HG03378 (cell line): ENCODE data around the gene PDE4B.
"Not testable (repeated sequence)": the region's sequence is repeated elsewhere in the genome, so short reads cannot be mapped to it uniquely, and the experiment has no call there.

Experiments
- ATAC-seq: cut with Tn5 transposase; IDR thresholded peaks from one replicate; pipeline ENCODE4 v1.9.1; 2021; ENCODE audit warnings: mild to moderate bottlenecking, moderate library complexity; ENCODE audit not compliant: unreplicated experiment

The PDE4B gene

DNA sequence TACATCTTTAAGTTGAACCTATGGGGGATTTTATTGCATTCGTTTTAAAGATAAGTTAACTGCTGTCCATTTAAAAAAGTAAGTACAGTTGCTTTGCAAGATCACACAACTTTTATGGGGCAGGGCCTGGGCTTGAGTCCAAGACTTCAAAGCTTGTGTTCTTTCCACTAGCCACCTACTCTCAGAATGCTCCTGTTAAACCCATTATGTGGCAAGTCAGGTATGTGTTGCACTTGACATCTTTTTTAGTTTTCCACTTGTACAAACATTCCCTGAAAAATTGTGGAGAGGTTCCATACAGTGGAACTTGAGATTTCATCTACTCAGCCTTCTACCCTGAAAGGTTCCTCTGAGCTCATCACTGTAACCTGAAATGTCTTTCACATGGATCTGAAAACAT lies 505.8 kb downstream of the PDE4B start:
- no peak for ATAC-seq

DNA sequence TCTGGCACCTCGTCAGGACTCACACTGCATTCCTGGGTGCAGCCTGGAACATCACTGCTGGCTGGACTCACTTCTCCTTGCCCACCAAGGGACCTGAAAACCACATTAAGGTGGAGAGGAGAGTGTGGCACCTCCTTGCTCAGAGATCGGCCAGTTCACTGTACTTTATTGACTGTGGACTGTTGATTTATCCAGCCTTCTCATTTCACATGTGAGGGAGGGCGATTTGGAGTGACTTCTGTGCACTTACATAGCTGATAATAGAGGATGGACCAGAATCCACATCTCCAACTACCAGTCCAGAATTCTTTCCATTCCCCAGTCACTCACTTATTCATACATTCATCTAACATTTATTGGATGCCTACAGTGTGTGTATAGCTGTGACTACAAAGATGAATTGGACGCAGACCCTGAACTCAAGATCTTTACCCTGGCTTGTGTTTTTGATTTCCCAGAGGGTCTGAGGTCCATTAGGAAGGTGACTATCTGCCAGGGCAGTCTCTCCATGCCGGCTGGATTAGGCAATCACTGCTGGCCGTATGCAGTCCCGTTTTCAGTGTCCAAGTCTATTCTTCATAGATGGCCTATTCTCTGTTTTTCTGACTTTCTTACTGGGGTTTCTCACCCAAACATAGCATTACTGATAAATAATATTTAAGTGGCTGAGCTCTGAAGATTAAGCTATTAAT lies 507.7 kb downstream of the PDE4B start:
- ATAC-seq: no peak

DNA sequence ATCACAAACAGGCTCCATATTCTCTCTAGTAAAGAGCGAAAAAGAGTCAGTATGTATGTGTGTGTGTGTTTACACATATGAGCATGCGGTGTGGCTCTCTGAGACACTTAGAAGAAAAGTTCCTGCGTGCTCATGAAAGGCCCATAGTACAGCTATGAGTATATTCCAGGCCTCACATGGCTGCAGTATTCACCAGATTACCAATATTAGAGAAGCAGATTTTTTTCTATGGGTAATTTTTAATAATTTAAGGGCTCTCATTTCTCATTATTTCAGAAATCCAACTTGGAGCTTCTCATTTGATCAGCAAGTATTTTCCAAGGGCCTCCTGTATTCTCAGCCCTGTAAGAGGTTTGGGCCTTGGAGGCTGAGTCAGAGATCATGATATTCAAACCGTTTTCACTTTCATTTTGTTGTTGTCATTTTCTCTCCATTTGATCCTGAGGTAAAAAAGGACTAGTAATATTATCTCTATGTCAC lies 508.3 kb downstream of the PDE4B start:
- ATAC-seq: peak; percentile 88

DNA sequence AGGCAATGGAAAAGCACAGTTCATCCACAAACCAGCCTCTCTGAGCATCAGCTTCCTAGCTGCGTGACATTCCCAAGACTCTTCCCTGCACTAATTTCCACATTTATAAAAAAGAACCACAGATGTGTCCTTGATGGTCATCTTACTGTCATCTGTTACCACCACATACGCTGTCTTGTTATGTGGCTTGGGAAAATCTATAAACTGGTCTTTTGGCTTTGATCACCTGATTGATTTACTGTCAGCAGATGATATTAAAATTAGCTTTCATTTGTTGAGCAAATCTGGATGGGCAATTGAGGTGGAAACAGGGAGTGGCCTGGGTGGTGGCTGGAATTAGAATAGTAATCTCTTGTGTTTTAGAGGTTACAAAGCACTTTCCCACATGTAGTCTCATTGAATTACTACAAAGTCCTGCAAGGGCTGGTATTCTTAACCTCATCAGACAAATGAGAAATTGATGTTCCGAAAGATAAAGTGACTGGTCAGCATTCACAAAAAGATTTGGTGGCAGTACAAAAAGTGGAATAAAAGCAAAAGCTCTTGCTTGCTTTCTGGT lies 509.6 kb downstream of the PDE4B start:
- no peak for ATAC-seq

DNA sequence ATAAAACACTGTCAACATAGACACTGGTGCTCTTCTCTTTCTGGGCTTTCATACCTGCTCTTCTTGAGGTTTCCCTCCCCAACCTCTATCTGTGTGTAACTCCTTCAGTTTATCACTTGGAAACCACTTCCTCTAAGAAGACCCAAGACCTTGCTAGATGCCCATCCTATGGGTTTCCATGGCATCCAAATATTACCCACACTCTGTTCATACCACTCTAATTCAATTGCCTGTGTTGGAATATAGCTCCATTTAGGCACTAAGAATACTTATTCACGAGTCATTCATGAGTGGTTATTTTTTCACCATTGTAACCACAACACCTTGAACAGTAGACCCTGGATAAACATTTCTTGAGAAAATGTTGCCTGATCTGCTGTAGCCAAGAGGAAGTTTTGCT lies 510.1 kb downstream of the PDE4B start:
- no peak for ATAC-seq

DNA sequence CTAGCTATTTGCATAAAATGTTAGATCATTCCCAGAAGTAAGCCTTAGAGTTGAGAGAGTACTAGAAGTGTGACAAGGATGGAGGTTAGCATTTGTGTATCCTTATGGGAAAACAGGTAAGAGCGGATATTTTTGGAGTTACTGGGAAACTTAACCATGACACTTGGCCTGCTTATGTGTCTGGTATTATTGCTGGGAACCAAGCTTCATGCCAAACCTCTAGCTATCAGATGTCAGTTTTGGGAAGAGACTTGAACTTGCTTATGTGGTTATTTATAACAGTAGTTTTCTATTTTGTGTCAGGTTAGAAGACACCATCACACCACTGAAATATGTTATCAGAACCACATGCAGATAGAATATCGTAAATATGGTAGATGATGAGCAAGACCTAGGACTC lies 511.0 kb downstream of the PDE4B start:
- no peak for ATAC-seq

DNA sequence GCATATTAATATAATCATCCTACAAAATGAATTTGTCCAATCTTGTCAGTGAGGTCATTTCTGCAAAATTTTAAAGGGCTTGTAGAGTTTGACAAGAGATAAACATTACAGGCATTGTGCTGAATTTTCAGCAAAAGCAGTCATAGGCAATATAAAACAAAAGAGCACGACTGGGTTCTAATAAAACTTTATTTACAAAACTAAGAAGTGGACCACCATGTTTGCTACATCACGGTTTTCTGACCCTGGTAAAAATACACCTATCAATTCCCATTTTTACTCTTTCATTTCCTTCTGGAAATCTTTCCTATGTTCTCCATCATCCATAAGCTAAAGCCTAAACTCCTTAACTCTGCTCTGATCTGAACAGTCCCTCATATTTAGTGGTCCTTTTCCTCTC lies 511.4 kb downstream of the PDE4B start:
- ATAC-seq: no peak

DNA sequence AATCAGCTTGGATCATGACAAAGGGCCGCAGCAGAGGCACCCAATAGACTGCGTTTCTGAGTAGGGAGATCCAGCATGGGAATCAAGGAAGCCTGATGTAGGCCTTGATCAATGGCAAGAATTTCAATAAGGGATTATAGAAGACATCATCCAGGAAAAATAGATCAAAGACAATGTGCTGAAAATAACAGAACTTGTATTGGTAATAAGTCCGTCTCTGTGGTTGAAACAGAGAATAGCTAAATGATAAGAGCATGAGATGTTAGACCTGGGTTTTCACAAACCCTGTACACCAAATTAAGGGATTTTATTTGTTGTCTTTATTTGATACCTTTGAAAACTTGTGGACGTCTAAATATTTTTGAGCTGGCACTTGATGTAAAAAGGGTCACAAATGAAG lies 513.2 kb downstream of the PDE4B start:
- no peak for ATAC-seq

DNA sequence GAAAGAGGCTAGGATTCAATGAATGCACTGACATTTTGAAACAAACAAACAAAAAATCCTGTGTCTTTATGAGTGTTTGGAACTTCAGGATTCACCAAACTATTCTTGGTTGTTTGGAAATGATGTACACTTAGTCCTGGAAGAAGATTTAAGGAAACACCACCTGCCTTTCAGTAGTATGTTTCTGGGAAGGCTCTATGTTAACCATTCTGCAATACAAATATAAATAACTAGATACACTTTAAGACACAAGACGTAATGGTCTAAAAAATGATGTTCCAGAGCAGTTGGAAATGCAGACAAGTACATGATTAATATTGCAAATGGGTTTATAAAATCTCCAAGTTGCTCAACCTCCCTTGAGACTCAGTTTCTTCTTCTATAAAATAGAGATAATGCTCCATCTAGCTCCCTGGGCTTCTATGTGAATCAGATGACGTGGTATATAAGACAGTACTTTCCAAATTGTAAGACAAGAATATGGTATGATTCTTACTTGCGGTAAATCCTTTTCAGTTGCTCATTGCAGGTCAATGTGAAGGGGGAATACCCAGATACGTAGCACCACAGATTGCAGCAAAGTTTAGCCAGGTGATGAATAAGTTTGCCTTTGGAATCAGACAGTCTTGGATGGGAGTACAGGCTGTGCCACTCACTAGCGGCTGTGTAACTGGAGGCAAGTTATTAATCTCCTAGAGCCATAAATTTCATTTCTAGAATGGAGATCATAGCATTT lies 516.5 kb downstream of the PDE4B start:
- ATAC-seq: no peak

DNA sequence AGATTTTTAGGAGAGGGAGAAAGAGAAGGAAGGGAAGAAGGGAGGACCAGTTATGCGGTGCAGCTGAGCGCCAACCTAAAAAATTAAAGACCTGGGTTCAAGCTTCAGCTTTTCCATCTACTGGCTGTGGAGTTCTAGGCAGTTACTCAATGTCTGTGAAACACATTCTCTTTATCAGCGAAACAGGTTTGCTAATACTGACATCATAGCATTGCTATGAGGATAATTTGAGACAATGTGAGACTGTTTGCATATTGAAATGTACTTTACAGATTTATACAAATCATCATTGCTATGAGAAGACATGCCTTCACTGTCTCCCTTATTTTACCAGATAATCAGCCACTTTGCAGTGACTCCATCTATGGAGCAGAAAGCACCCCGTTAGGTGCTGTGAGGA lies 518.4 kb downstream of the PDE4B start:
- ATAC-seq: no peak

DNA sequence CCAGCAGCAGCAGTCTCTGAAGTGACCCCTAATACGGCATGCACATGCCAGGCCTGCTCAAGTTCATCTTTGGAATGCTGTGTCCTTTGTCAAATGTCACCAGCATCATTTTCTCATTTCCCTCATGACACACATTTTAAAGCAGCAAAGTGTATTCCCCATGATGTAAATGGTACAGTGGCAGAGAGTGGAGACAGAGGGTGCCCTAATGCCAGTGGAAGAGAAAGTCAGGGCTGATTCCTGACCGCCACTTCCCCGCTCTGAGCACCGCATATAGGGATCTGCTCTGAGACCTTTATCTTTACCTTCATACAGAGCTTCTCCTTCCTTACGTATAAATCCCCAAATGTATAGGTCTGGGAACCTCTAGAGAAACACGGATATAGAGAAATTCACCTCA lies 518.9 kb downstream of the PDE4B start:
- ATAC-seq: no peak

DNA sequence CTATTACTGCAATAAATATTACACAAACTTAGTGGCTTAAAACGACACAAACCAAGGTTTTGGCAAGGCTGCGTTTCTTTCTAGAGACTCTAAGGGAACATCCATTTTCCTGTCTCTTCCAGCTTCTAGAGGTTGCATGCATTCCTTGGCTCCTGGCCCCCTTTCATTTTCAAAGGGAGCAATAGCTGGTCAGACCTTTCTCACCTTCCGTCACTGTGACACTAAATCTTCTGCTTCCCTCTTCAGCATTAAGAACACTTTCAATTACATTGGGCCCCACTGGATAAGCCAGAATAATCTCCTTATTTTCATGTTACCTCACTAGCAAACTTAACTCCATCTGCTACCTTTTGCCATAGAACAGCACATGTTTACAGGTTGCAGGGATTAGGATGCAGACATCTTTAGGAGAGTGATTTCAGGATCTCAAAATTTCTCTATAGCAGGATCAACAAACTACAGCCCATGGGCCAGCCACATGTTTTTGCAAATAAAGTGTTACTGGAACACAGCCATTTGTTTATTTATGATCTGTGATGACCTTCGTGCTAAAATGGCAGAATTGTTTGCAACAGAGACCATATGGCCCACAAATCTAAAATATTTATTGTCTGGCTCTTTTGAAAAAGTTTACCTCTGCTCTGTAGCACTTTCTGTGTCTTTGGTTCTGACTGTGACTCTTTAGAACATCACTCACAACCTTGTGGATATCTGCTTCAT lies 519.7 kb downstream of the PDE4B start:
- no peak for ATAC-seq

DNA sequence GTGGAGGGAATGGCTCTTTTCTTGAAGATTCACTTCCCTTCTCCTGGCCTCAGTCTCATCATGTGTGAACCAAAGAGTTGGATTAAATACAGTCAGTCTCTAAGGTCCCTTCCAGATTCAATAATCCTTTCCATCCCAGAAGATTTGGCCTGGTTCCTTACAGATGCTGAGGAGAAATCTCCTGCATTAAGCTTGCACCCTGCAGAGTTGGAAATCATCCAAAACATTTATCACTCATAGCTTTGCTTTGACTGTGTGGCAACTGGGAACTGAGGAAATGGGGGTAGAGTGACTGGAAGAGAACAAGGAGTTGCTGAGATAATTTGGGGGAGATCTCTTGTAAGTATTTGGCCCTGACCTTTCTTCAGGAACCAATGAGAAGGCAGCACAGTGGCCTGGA lies 520.7 kb downstream of the PDE4B start:
- ATAC-seq: no peak

DNA sequence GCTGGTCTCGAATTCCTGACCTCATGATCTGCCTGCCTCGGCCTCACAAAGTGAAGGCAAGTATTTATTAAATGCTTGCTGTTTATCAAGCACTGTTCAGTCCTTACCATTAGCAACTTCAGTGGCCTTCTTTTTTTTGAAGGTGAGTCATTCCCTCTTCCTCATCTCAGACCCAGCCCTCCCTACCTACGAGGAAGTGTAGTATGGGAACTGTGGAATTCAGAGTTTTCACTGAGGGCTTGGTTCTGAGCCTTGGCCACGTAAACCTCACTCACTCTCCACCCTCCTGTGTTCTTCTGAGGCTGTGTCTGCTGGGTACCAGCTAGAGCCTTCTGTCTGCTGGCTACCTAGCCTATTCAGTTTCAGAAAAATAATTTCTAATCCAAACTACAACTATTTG lies 523.0 kb downstream of the PDE4B start:
- no peak for ATAC-seq

DNA sequence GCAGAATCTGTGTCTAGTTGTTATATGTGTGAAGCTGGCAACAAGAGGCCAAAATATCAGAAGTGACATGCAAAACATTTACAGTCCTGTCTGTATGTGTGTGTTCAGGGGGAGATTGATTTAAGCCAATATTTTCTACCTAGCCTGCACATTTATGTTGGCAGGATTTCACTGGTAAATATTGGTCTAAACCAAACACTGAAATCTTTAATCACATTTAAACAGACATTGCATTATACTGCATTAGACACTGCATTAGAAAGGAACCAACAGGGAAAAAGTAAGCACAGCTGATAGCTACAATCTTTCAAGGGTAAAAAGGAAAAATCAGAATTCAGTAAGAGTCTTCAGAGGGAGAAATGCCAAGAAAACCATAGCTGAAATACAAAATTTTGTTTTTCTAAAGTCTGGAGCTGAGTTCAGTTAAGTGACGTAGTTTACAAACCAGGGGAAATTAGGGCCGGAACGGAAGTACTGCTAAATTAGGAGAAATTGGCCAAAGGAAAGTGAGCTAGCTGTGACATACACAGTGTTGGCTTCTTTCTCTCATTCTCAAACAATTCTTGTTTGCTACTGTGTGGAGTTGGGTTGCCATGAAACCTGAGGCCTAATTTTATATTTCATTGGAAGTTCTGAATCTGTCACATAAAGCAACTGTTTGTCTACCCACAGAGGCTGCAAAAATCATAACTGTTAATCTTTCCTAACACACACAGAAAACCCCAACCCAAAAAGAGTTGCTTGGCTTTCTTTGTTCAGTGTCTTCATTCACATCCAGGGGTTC lies 524.0 kb downstream of the PDE4B start:
- ATAC-seq: no peak

DNA sequence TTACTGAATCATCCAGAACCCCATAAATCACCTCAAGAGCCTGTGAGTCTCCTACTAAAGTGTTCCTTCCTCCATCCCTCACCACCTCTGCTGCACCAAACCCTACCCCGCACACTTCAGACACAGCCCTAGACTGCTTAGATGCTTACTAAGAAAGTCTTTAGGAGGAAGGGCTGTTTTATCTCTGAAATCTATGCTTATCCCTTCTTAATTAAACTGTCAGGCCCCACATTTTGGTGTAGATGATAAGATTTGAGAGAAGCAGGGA lies 524.5 kb downstream of the PDE4B start:
- no peak for ATAC-seq

DNA sequence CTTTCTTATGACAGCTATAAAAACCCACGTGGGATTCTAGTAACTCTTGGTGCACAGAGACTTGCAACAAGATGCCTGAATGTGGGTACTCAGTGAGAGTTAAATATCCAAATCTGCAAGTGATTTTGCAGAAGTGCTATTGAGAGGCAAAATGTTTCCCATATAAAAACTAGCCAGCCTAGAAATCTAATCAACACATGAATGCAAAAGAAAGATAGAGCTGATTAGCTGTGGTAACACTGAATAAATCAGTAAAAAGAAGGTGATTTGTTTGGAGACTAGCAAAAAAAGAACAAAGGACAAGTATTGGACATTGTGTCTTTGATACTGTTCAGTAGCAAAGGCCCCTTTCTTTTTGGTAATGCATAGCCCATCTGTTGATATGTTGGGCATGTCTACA lies 527.5 kb downstream of the PDE4B start:
- ATAC-seq: no peak

DNA sequence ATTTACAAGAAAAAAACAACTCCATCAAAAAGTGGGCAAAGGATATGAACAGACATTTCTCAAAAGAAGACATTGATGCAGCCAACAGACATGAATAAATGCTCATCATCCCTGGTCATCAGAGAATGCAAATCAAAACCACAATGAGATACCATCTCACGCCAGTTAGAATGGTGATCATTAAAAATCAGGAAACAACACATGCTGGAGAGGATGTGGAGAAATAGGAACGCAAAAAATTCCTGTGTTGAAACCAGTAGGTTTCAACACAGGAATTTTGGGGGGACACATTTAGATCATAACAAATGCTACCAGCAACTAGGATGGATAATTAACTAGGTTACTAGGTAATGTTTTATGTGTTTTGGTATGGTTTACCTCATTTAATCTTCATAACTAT lies 529.8 kb downstream of the PDE4B start:
- ATAC-seq: not testable (repeated sequence)

DNA sequence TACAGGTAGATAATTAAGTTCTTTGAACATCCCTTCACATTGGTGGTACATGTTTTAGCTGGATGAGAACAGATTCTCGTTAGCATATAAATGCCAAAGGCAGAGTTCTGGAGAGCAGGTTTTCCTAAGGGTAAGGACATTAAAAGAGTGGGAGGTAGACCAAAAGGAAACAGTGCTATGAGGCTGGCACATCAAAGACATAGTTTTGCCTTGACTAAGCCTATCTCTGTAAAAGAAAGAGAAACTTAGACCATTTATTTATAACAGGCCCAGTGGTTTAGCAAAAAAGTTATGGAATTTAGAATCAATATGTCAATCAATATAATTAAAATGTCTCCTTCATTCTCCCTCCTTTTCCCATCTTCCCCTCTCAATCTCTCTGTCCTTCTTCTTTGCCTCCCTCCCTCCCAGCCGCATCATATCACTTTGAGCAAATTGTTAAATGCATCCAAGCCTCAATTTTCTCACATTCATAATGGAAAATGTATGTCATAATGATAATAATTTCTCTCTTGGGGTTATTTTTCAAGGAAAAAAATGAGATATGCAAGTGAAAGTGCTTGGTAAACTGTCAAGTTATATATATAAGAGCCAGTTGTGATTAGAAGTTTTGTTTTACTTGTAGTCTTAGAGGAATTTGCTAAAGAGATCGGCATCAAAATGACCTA lies 531.4 kb downstream of the PDE4B start:
- no peak for ATAC-seq

DNA sequence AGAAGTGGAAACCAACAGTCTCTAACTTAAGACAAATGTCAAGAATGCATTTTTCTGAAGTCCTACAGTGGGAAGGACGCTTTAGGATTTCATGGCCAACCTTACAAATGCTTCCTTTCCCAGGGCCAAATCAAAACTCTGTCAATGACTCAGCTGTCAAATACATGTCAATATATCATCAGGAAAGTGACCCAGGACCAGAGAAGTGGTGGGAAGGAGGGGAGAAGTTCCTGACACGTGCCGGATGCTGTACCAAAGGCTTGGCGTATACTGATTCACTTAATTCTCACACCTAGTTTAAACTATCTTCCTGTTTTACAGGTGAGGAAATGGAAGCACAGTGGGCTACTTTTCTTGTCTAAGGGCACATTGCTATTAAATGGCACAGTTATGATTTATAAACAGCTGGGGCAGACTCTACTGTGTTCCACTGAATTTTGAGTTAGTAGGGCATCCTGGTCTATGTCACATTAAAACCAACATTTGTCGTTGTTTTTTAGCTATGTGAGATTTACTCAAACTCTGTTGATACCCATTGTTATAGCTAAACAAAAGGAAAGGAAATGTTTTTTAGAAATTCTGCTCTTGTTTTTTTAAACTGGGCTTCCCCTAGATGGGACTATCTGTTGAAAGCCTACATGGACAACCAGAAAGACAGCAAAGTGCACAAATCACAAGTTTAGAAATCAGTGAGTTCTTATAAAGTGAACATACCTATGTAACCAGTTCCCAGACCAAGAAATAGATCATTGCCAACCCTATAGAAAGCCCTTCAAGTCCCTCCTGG lies 533.1 kb downstream of the PDE4B start:
- no peak for ATAC-seq
